K562 (cell line): Measurements from ENCODE around the gene GLIS2. TPM values are rescaled to one million over a fixed set of nuclear protein-coding genes. Genes with fewer than 3 reads are reported as not detected.

Experiments
- CC2D1A ChIP-seq: fragments of 450-650 bp; IDR thresholded peaks from 2 replicates; pipeline ENCODE4 v1.6.1; 2017; ENCODE audit warnings: mild to moderate bottlenecking
- DNMT1 ChIP-seq: fragments of 450-650 bp; IDR thresholded peaks from 2 replicates; pipeline ENCODE4 v1.6.1; 2016; ENCODE audit warnings: antibody characterized with exemption, mild to moderate bottlenecking
- E2F3 ChIP-seq: fragments of 250-450 bp; sonication (Bioruptor Pico); IDR thresholded peaks from 2 replicates; pipeline ENCODE4 v1.4.0; 2020; ENCODE audit warnings: mild to moderate bottlenecking
- EGR1 ChIP-seq: fragments of 450-650 bp; conservative IDR thresholded peaks from 2 replicates; pipeline ENCODE4 v1.6.1; 2017; ENCODE audit warnings: mild to moderate bottlenecking
- FOXP4 ChIP-seq: sonication (generic); formaldehyde crosslinking; IDR thresholded peaks from 2 replicates; pipeline ENCODE4 v1.8.0; 2022; ENCODE audit warnings: mild to moderate bottlenecking, missing genetic modification reagents, borderline replicate concordance
- GATA2 ChIP-seq: sonication (generic); formaldehyde crosslinking; IDR thresholded peaks from 2 replicates; pipeline ENCODE4 v1.4.0; 2020; ENCODE audit warnings: mild to moderate bottlenecking, missing genetic modification reagents
- HCFC1 ChIP-seq: IDR thresholded peaks from 2 replicates; pipeline ENCODE4 v1.6.1; 2012; ENCODE audit warnings: low read depth, low read length, improper control_type of control experiment
- HDAC3 ChIP-seq: fragments of 450-650 bp; IDR thresholded peaks from 2 replicates; pipeline ENCODE4 v1.6.1; 2018; ENCODE audit warnings: borderline replicate concordance, mild to moderate bottlenecking, moderate library complexity; ENCODE audit not compliant: partially characterized antibody
- HES1 ChIP-seq: fragments of 450-650 bp; IDR thresholded peaks from 2 replicates; pipeline ENCODE4 v1.6.1; 2016; ENCODE audit warnings: low read depth, mild to moderate bottlenecking, moderate library complexity
- KAT8 ChIP-seq: fragments of 450-650 bp; IDR thresholded peaks from 2 replicates; pipeline ENCODE4 v1.6.1; 2016; ENCODE audit warnings: low read depth, mild to moderate bottlenecking
- KDM4B ChIP-seq, 2 experiments: fragments of 450-650 bp in 1 of 2; sonication (generic) in 1 of 2; IDR thresholded peaks; 2 replicates each; pipeline ENCODE4 v1.6.1; 2016 to 2017; ENCODE audit warnings: borderline replicate concordance in 2 of 2, antibody characterized with exemption in 1 of 2, low read depth in 1 of 2, mild to moderate bottlenecking in 1 of 2
- MAFF ChIP-seq: IDR thresholded peaks from 2 replicates; pipeline ENCODE4 v1.6.1; 2012; ENCODE audit warnings: low read length, improper control_type of control experiment
- MEF2A ChIP-seq: IDR thresholded peaks from 2 replicates; pipeline ENCODE4 v1.6.1; 2011; ENCODE audit warnings: low read depth, mild to moderate bottlenecking, low read length, moderate library complexity; ENCODE audit not compliant: control insufficient read depth
- NR1H2 ChIP-seq: sonication (generic); formaldehyde crosslinking; IDR thresholded peaks from 2 replicates; pipeline ENCODE4 v1.4.0; 2020; ENCODE audit warnings: mild to moderate bottlenecking, missing genetic modification reagents
- OTX1 ChIP-seq: fragments of 450-650 bp; formaldehyde crosslinking; IDR thresholded peaks from 2 replicates; pipeline ENCODE4 v1.4.0; 2022; ENCODE audit warnings: mild to moderate bottlenecking
- RCOR1 ChIP-seq, 2 experiments: IDR thresholded peaks; 2 replicates each; pipeline ENCODE4 v1.6.1; 2012; ENCODE audit warnings: low read depth in 2 of 2, low read length in 2 of 2, borderline replicate concordance in 1 of 2, improper control_type of control experiment in 1 of 2
- RHOXF2B ChIP-seq: fragments of 250-450 bp; sonication (Bioruptor Pico); conservative IDR thresholded peaks from 2 replicates; pipeline ENCODE4 v1.5.1; 2021
- ZBTB33 ChIP-seq: sonication (generic); formaldehyde crosslinking; IDR thresholded peaks from 2 replicates; pipeline ENCODE4 v1.8.1; 2023; ENCODE audit warnings: mild to moderate bottlenecking, missing genetic modification reagents
- ZNF24 ChIP-seq: fragments of 450-650 bp; IDR thresholded peaks from 2 replicates; pipeline ENCODE4 v1.6.1; 2016
- polyA plus RNA-seq, 8 experiments: library from polyadenylated mRNA; depleted of rRNA in 4 of 8; stranded (reverse) in 5 of 8; unstranded in 3 of 8; fragments of >200 nt; fragmentation: Nextera tagmentation in 2 of 8; fragmentation: Illumina TruSeq in 1 of 8; extraction: Ambion mirVana in 2 of 8; extraction: Trizol in 1 of 8; gene quantifications; 2 replicates each; pipeline versions ENCODE4 v1.2.1 to v1.2.3, GENCODE V29; 2011 to 2014; ENCODE audit warnings: inconsistent platforms in 1 of 8, missing spikeins in 1 of 8
- total RNA-seq, 7 experiments: library from RNA; depleted of rRNA in 6 of 7; stranded (reverse); fragments of >200 nt in 6 of 7; fragmentation: Illumina TruSeq in 2 of 7; extraction: Trizol in 2 of 7; gene quantifications; 2 replicates each; pipeline versions ENCODE4 v1.2.1 to v1.2.3, GENCODE V29; 2011 to 2021; ENCODE audit warnings: low replicate concordance in 1 of 7
- TF ChIP-seq, protein P1 (sequence below), 2 experiments: IDR thresholded peaks in 1 of 2; conservative IDR thresholded peaks in 1 of 2; 2 replicates each; pipeline ENCODE4 v1.6.1; 2016; ENCODE audit warnings: low read depth in 2 of 2, mild to moderate bottlenecking in 1 of 2, missing compliant biosample characterization in 1 of 2, missing genetic modification characterization in 1 of 2, moderate library complexity in 1 of 2

The GLIS2 gene
- total and polyA plus RNA-seq, 9 of the 15 experiments (the other 6 are each of a cell fraction or from before 2014, with no cell fraction given) = 0.10 to 9.0 (median 0.57) TPM

- TF ChIP-seq ZBTB33 (CRISPR knock-in tag) = peak; percentile 65
- peak; percentile 94 for TF ChIP-seq HCFC1
- TF ChIP-seq GATA2 (CRISPR knock-in tag) = no peak
- TF ChIP-seq NR1H2 (CRISPR knock-in tag) = no peak
- TF ChIP-seq RCOR1 (IDR thresholded peaks at IDR 0.05; ENCODE audit: borderline replicate concordance in 1 of 2, low read depth in 2 of 2, low read length in 2 of 2) = no peak
- TF ChIP-seq DNMT1 = no peak
- no peak for TF ChIP-seq RHOXF2B (CRISPR knock-in tag)
- peak in 1 of 2 experiments; percentile 13; a peak in 1 of 4 replicates for TF ChIP-seq KDM4B (IDR thresholded peaks at IDR 0.05; ENCODE audit: borderline replicate concordance in 2 of 2, low read depth in 1 of 2)
- TF ChIP-seq CC2D1A = no peak
- no peak; the same call in 1 of the 2 replicates for TF ChIP-seq E2F3
- TF ChIP-seq HES1 = no peak
- TF ChIP-seq EGR1 = peak; percentile 64
- TF ChIP-seq MAFF = no peak
- TF ChIP-seq ZNF24 = no peak
- 0 out of 2 replicates have a peak, but pooled peaks have one; percentile 40 for TF ChIP-seq FOXP4 (CRISPR knock-in tag)
- TF ChIP-seq HDAC3 = no peak
- TF ChIP-seq, protein P1, sequence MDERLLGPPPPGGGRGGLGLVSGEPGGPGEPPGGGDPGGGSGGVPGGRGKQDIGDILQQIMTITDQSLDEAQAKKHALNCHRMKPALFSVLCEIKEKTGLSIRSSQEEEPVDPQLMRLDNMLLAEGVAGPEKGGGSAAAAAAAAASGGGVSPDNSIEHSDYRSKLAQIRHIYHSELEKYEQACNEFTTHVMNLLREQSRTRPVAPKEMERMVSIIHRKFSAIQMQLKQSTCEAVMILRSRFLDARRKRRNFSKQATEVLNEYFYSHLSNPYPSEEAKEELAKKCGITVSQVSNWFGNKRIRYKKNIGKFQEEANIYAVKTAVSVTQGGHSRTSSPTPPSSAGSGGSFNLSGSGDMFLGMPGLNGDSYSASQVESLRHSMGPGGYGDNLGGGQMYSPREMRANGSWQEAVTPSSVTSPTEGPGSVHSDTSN (CRISPR knock-in tag; IDR thresholded peaks at IDR 0.05; ENCODE audit: low read depth) = no peak
- TF ChIP-seq, protein P1 (tag; conservative IDR thresholded peaks at IDR 0.05; ENCODE audit: low read depth) = no peak
- TF ChIP-seq MEF2A = no peak
- no peak for TF ChIP-seq OTX1 (CRISPR knock-in tag)
- peak; percentile 63; the same call in 1 of the 2 replicates for TF ChIP-seq KAT8
These were observed 44.4 kb upstream of the GLIS2 start (continued) for GRCh38 chr16:4271176-4272113.
